Activated B cell treated with CpG ODN at 0.5 μM for 24 hours (primary cell): ENCODE results near the gene FNDC7. TPM values are rescaled to one million over a fixed set of nuclear protein-coding genes. Genes with fewer than 3 reads are reported as not detected.
A peak's percentile ranks its signal among the peaks of the same experiment; 100 is the strongest.

Experiments used
- ATAC-seq: fragments of 200-7000 bp; cut with Tn5 transposase; one replicate; pipeline ENCODE4 v1.10.0; 2021; ENCODE audit warnings: low read depth, mild to moderate bottlenecking, moderate library complexity
- CTCF ChIA-PET: fragments of 350-600 bp; sonication (Branson Sonifier 250); formaldehyde crosslinking; loops from one replicate; lab custom pipeline; 2021; ENCODE audit warnings: antibody characterized with exemption; lab: Charles Lee
- POLR2A ChIA-PET: fragments of 350-600 bp; sonication (Branson Sonifier 250); formaldehyde crosslinking; loops from one replicate; lab custom pipeline; 2021; ENCODE audit warnings: antibody characterized with exemption; lab: Charles Lee
- DNase-seq: peaks from one replicate; pipeline ENCODE4 v3.0.0; 2022
- H3K27ac Mint-ChIP-seq: one replicate; pipeline ENCODE4 v1.8.0; 2020; ENCODE audit warnings: mixed read lengths
- H3K27me3 Mint-ChIP-seq: one replicate; pipeline ENCODE4 v1.8.0; 2021; ENCODE audit warnings: mixed read lengths
- H3K36me3 Mint-ChIP-seq: one replicate; pipeline ENCODE4 v1.8.0; 2021; ENCODE audit warnings: low read depth, mixed read lengths
- H3K4me1 Mint-ChIP-seq: one replicate; pipeline ENCODE4 v1.8.0; 2021; ENCODE audit warnings: mixed read lengths
- H3K4me3 Mint-ChIP-seq: one replicate; pipeline ENCODE4 v1.8.0; 2020; ENCODE audit warnings: mild to moderate bottlenecking, mixed read lengths
- H3K9me3 Mint-ChIP-seq: one replicate; pipeline ENCODE4 v1.8.0; 2020; ENCODE audit warnings: mixed read lengths
- intact Hi-C: fragments of 100-400 bp; cut with micrococcal nuclease; formaldehyde crosslinking; loops from one replicate; pipeline ENCODE4 v1.15.1; 2024
- total RNA-seq: library from RNA; stranded (reverse); gene quantifications from 2 replicates; pipeline ENCODE4 v1.2.3, GENCODE V29; 2022
- TF ChIP-seq, protein P1 (sequence below): fragments of 200-600 bp; IDR thresholded peaks from one replicate; pipeline ENCODE4 v1.8.0; 2022; ENCODE audit warnings: antibody characterized with exemption, mild to moderate bottlenecking

FNDC7 gene
- total RNA-seq, 1 donor from 2014 or later = not detected

DNA sequence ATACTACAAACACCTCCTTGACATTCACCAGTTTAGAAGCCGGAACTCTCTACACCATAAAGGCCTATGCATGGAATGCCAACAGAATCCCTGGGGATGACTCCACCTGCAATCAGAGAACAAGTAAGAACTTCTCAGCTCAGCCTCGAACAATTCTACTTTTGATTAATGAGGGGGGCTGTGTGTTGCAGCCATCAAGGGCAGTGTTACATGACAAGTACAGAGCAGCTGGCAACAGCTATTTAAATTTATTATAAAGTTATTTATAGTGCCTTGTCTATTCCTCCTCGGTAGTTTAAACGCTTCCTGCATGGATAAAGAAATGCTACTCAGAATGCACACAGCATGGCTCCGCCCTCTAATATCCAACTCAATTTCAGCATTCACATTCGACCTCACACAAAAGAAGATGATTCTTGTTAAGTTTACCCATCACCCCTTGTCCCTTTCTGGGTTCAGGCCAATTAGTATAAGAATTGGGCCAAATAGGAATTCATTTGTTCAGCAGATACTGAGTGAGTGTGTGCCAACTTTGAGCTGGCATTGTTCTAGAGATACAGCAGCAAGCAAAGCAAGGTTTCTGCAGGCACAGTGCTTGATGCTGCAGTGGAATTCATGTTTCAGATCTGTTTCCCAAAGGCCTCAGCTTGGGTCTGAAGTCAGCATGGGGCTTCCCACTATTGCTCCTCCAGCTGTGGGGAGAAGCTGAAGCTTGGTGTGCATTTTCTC lies 6.4 kb downstream of the FNDC7 start:
- CTCF ChIA-PET = interaction anchor here (1.0 kb wide), 1 partner anchor 27 kb away, joined by 3 read pairs; the partner anchor contains the start of gene PRPF38B
- H3K27ac Mint-ChIP-seq = no peak overlapping the region
- ATAC-seq (no peak), DNase-seq (no peak)
- H3K4me3 Mint-ChIP-seq = no peak overlapping the region
- H3K9me3 Mint-ChIP-seq = no peaks in the 10 kb centered on the region
- TF ChIP-seq, protein P1, sequence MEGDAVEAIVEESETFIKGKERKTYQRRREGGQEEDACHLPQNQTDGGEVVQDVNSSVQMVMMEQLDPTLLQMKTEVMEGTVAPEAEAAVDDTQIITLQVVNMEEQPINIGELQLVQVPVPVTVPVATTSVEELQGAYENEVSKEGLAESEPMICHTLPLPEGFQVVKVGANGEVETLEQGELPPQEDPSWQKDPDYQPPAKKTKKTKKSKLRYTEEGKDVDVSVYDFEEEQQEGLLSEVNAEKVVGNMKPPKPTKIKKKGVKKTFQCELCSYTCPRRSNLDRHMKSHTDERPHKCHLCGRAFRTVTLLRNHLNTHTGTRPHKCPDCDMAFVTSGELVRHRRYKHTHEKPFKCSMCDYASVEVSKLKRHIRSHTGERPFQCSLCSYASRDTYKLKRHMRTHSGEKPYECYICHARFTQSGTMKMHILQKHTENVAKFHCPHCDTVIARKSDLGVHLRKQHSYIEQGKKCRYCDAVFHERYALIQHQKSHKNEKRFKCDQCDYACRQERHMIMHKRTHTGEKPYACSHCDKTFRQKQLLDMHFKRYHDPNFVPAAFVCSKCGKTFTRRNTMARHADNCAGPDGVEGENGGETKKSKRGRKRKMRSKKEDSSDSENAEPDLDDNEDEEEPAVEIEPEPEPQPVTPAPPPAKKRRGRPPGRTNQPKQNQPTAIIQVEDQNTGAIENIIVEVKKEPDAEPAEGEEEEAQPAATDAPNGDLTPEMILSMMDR = no peak
- no peaks in the 10 kb centered on the region for H3K4me1 Mint-ChIP-seq
- intact Hi-C loops = no loop called here
- no peaks in the 10 kb centered on the region for H3K36me3 Mint-ChIP-seq
- peaks cover 15% of the 10 kb centered on the region for H3K27me3 Mint-ChIP-seq
- POLR2A ChIA-PET = no interaction called here

DNA sequence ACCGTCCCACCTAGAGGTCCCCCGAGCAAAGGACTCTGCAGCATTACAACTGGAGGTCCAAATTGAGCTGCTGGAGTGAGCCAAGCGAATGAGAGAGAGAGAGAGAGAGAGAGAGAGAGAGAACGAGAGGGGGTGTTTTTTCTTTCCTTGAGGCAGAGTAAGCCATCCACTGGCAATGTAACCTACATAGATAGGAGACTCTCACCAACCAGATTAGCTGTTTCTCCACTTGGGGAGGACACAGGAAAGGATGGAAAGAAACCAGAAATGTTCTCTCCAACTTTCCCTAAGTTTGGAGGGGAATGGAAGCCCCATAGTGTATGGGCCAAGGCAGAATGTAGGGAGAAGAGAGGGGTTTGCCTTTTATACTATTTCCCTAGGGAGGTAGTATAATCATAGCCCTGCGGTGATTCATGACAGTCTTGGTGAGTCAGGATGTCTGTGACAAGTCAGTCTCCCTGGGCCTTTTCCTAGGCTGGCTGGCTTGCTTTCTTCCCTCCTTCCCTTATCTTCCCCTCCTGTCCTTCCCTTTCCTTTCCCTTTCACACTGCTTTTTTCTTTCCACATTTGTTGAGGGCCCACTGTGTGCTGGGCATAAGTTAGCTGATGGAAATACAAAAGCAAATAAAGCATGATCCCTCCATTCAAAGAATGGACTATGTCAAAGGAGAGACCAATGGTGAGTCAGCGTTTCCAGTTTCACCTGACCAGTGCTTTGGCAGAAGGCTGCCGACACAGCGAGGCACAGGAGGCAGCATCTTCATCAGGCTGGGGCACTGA lies 7.1 kb downstream of the FNDC7 start:
- no peak overlapping the region for H3K4me3 Mint-ChIP-seq
- DNase-seq = no peak
- no peaks in the 10 kb centered on the region for H3K4me1 Mint-ChIP-seq
- H3K36me3 Mint-ChIP-seq = no peaks in the 10 kb centered on the region
- peak; percentile 49 for ATAC-seq
- ChIA-PET CTCF (interaction anchor here (1.0 kb wide), 1 partner anchor 27 kb away, joined by 3 read pairs; the partner anchor contains the start of gene PRPF38B), POLR2A (no interaction called here)
- H3K27ac Mint-ChIP-seq = no peak overlapping the region
- intact Hi-C loops = no loop called here
- no peaks in the 10 kb centered on the region for H3K9me3 Mint-ChIP-seq
- TF ChIP-seq, protein P1 = no peak
- peaks cover 14% of the 10 kb centered on the region for H3K27me3 Mint-ChIP-seq

DNA sequence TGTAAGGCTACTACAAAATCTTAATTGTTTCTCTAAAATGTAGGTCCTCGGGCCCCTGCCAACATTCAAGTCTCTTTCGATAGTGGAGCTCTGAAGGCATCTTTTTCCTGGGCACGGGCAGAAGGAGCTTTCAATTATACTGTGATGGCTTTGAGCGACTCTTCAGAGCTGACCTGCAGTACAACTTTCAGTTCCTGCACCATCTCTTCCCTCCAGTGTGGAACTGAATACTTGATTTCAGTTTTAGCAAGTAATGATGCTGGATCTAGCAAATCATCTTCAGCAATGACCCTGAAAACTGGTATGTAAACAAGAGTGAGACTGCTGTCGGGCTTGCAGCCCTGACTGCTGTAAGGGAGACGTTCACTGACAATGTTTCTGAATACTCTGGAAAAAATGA lies 9.6 kb downstream of the FNDC7 start:
- DNase-seq = no peak
- Mint-ChIP-seq H3K4me3 (no peak overlapping the region), H3K27ac (no peak overlapping the region), H3K4me1 (no peaks in the 10 kb centered on the region), H3K9me3 (no peaks in the 10 kb centered on the region), H3K36me3 (no peaks in the 10 kb centered on the region), H3K27me3 (peaks cover 11% of the 10 kb centered on the region)
- CTCF ChIA-PET = no interaction called here
- no peak for ATAC-seq
- intact Hi-C loops = no loop called here
- TF ChIP-seq, protein P1 = no peak
- POLR2A ChIA-PET = interaction anchor here (0.5 to 0.6 kb wide), 2 partner anchors 57 to 61 kb away, joined by 3 read pairs; partner anchors contain the start of gene HENMT1

DNA sequence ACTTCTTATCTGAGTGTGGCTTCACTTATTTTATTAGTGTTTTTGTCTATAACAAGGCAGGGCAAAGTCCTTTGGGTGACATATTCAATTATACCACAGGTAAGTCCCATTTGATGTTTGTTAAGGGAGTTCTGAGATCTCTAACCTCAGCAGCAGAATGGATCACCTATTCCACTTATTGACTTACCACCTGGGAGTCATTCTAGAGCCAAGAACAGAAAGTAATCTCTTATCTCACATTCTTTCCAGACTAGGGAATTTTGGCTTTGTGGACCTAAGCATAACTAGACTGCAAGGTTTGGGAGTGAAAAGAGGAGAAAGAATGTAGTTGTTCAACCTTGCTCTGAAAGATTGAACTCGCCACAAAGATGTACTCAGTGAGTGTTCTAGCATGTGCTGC lies 13.2 kb downstream of the FNDC7 start:
- ChIA-PET CTCF (no interaction called here), POLR2A (no interaction called here)
- no peaks in the 10 kb centered on the region for H3K36me3 Mint-ChIP-seq
- no peak for ATAC-seq
- H3K4me1 Mint-ChIP-seq = no peaks in the 10 kb centered on the region
- peaks cover 21% of the 10 kb centered on the region for H3K27me3 Mint-ChIP-seq
- no peak overlapping the region for H3K27ac Mint-ChIP-seq
- TF ChIP-seq, protein P1 = no peak
- DNase-seq = no peak
- intact Hi-C loops = no loop called here
- H3K9me3 Mint-ChIP-seq = no peaks in the 10 kb centered on the region
- no peak overlapping the region for H3K4me3 Mint-ChIP-seq

DNA sequence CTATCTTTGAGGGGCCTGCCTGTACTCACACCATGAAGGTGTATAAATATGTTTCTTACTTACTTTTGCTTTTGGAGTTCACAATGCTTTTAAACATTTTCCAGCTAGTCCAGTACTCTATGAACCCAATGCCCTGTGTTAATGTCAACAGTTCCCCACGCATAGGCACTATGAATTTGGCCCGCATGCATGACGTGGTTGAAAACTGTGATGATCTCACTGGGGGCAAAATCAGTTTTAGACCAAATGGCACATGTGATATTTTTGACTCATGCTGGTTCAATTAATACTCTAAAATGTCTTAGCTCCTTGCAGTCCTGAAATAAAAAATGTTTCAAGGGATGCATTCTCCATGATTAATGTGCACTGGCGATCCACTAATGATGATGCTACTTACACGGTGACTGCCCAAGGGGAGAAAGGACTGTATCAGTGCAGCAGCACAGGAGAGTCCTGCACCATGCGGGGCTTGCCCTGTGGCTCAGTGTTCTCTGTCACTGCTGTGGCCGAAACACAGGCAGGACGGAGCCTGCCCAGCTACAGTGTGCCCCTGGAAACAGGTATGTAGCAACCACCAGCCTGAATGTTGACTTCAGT lies 15.7 kb downstream of the FNDC7 start:
- Mint-ChIP-seq H3K27ac (no peak overlapping the region), H3K36me3 (no peaks in the 10 kb centered on the region), H3K27me3 (peaks cover 23% of the 10 kb centered on the region), H3K4me3 (no peak overlapping the region), H3K9me3 (no peaks in the 10 kb centered on the region), H3K4me1 (no peaks in the 10 kb centered on the region)
- no peak for DNase-seq
- TF ChIP-seq, protein P1 = no peak
- intact Hi-C loops = no loop called here
- ATAC-seq = no peak
- CTCF ChIA-PET = no interaction called here
- POLR2A ChIA-PET = interaction anchor here (1.4 kb wide), 1 partner anchor 36 kb away, joined by 3 read pairs; the partner anchor contains the start of gene PRPF38B
